GM23338 (cell line): ENCODE data around the gene SYT11. TPM values are rescaled to one million over a fixed set of nuclear protein-coding genes. Genes with fewer than 3 reads are reported as not detected.

ENCODE experiments used
- ATAC-seq: fragments of 200-7000 bp; cut with Tn5 transposase; 3 replicates; pipeline ENCODE4 v1.9.1; 2020
- DNase-seq: peaks from one replicate; pipeline ENCODE4 v3.0.0-alpha.2; 2015; ENCODE audit warnings: low spot score
- H2AFZ ChIP-seq: fragments of 200-600 bp; sonication (generic); 2 replicates; pipeline ENCODE4 v1.8.0; 2016; ENCODE audit warnings: antibody characterized with exemption, mild to moderate bottlenecking, moderate library complexity
- H3F3A ChIP-seq: fragments of 200-600 bp; sonication (generic); replicated peaks from 2 replicates; pipeline ENCODE4 v1.8.0; 2017; ENCODE audit warnings: antibody characterized with exemption, mixed run types, low read depth
- H3K27ac ChIP-seq: fragments of 200-600 bp; sonication (generic); 2 replicates; pipeline ENCODE4 v1.6.1; 2016; ENCODE audit warnings: low read depth
- H3K27me3 ChIP-seq: fragments of 200-600 bp; sonication (generic); 2 replicates; pipeline ENCODE4 v1.8.0; 2016; ENCODE audit warnings: mild to moderate bottlenecking, mixed run types, moderate library complexity; ENCODE audit not compliant: insufficient read depth
- H3K36me3 ChIP-seq: fragments of 200-600 bp; sonication (generic); 2 replicates; pipeline ENCODE4 v1.8.0; 2016; ENCODE audit warnings: mild to moderate bottlenecking; ENCODE audit not compliant: insufficient read depth
- H3K4me1 ChIP-seq: fragments of 200-600 bp; sonication (generic); 2 replicates; pipeline ENCODE4 v1.8.0; 2016; ENCODE audit warnings: mild to moderate bottlenecking, moderate library complexity; ENCODE audit not compliant: insufficient read depth
- H3K4me2 ChIP-seq: fragments of 200-600 bp; sonication (generic); 2 replicates; pipeline ENCODE4 v1.7.1; 2017; ENCODE audit warnings: mixed run types
- H3K4me3 ChIP-seq: fragments of 200-600 bp; sonication (generic); 2 replicates; pipeline ENCODE4 v1.6.1; 2016; ENCODE audit warnings: mixed run types
- H3K79me2 ChIP-seq: fragments of 200-600 bp; sonication (generic); replicated peaks from 2 replicates; pipeline ENCODE4 v1.8.0; 2017; ENCODE audit warnings: mild to moderate bottlenecking; ENCODE audit not compliant: insufficient read depth
- H3K9me2 ChIP-seq: fragments of 200-600 bp; sonication (generic); 2 replicates; pipeline ENCODE4 v1.8.0; 2017; ENCODE audit not compliant: insufficient read depth
- H4K20me1 ChIP-seq: fragments of 200-600 bp; sonication (generic); replicated peaks from 2 replicates; pipeline ENCODE4 v1.8.0; 2017; ENCODE audit warnings: mild to moderate bottlenecking; ENCODE audit not compliant: insufficient read depth
- H3K27ac Mint-ChIP-seq: 2 replicates; pipeline ENCODE4 v1.8.0; 2020; ENCODE audit warnings: inconsistent platforms, mild to moderate bottlenecking, moderate library complexity, mixed read lengths
- H3K27me3 Mint-ChIP-seq: 3 replicates; pipeline ENCODE4 v1.8.0; 2022; ENCODE audit warnings: low read depth, mild to moderate bottlenecking, moderate library complexity, mixed read lengths, inconsistent platforms; ENCODE audit not compliant: insufficient read depth, poor library complexity
- H3K36me3 Mint-ChIP-seq: 3 replicates; pipeline ENCODE4 v1.8.0; 2021; ENCODE audit warnings: low read depth, mild to moderate bottlenecking, inconsistent platforms, moderate library complexity, mixed read lengths
- H3K4me1 Mint-ChIP-seq: 3 replicates; pipeline ENCODE4 v1.8.0; 2020; ENCODE audit warnings: mild to moderate bottlenecking, inconsistent platforms, mixed read lengths
- H3K4me3 Mint-ChIP-seq: 3 replicates; pipeline ENCODE4 v1.8.0; 2021; ENCODE audit warnings: moderate library complexity, mild to moderate bottlenecking, inconsistent platforms, mixed read lengths
- H3K9me3 Mint-ChIP-seq: 3 replicates; pipeline ENCODE4 v1.8.0; 2020; ENCODE audit warnings: moderate library complexity, mild to moderate bottlenecking, inconsistent platforms, mixed read lengths
- CREB1 ChIP-seq: fragments of 250-450 bp; sonication (Bioruptor Pico); IDR thresholded peaks from 2 replicates; pipeline ENCODE4 v1.5.0; 2020; ENCODE audit warnings: low read depth, mild to moderate bottlenecking, moderate library complexity
- EZH2 ChIP-seq: fragments of 200-600 bp; sonication (generic); IDR thresholded peaks from one replicate; pipeline ENCODE4 v1.8.0; 2017; ENCODE audit warnings: antibody characterized with exemption, mild to moderate bottlenecking, low read depth; ENCODE audit not compliant: unreplicated experiment
- EZH2phosphoT487 ChIP-seq: fragments of 200-600 bp; sonication (generic); IDR thresholded peaks from one replicate; pipeline ENCODE4 v1.8.1; 2018; ENCODE audit warnings: antibody characterized with exemption; ENCODE audit not compliant: unreplicated experiment
- JUNB ChIP-seq: IDR thresholded peaks from one replicate; pipeline ENCODE4 v1.6.1; 2016; ENCODE audit warnings: antibody characterized with exemption; ENCODE audit not compliant: unreplicated experiment
- NANOG ChIP-seq: IDR thresholded peaks from 2 replicates; pipeline ENCODE4 v1.6.1; 2016; ENCODE audit warnings: antibody characterized with exemption, borderline replicate concordance
- POLR2AphosphoS5 ChIP-seq: IDR thresholded peaks from 2 replicates; pipeline ENCODE4 v1.6.1; 2016; ENCODE audit warnings: antibody characterized with exemption, low read depth
- STAT1 ChIP-seq: IDR thresholded peaks from one replicate; pipeline ENCODE4 v1.6.1; 2016; ENCODE audit warnings: antibody characterized with exemption; ENCODE audit not compliant: unreplicated experiment
- ZNF114 ChIP-seq: fragments of 250-450 bp; sonication (Bioruptor Pico); IDR thresholded peaks from 2 replicates; pipeline ENCODE4 v1.5.0; 2020; ENCODE audit warnings: mild to moderate bottlenecking, moderate library complexity
- ZNF331 ChIP-seq: fragments of 250-450 bp; sonication (Bioruptor Pico); IDR thresholded peaks from 2 replicates; pipeline ENCODE4 v1.5.0; 2020; ENCODE audit warnings: low read depth, mild to moderate bottlenecking, moderate library complexity
- polyA plus RNA-seq: library from polyadenylated mRNA; unstranded; fragments of >200 nt; fragmentation: Nextera tagmentation; extraction: Ambion mirVana; gene quantifications from 2 replicates; pipeline ENCODE4 v1.2.1, GENCODE V29; 2016
- total RNA-seq: library from RNA; depleted of rRNA; stranded (reverse); fragments of >200 nt; shearing (Covaris generic); gene quantifications from 2 replicates; pipeline ENCODE4 v1.2.3, GENCODE V29; 2014
- TF ChIP-seq, protein P1 (sequence below), 2 experiments: fragments of 200-600 bp in 1 of 2; sonication (generic) in 1 of 2; conservative IDR thresholded peaks; 2 replicates each; pipeline versions ENCODE4 v1.5.1 to v1.6.1; 2016 to 2017; ENCODE audit warnings: antibody characterized with exemption in 2 of 2, low read depth in 2 of 2, mild to moderate bottlenecking in 2 of 2, moderate library complexity in 1 of 2
- TF ChIP-seq, protein P2 (sequence below): fragments of 250-450 bp; sonication (Bioruptor Pico); IDR thresholded peaks from 2 replicates; pipeline ENCODE4 v1.5.0; 2020; ENCODE audit warnings: mild to moderate bottlenecking, moderate library complexity
- TF ChIP-seq, protein P3 (sequence below): IDR thresholded peaks from one replicate; pipeline ENCODE4 v1.6.1; 2018; ENCODE audit warnings: antibody characterized with exemption; ENCODE audit not compliant: unreplicated experiment
- TF ChIP-seq, protein P4 (sequence below): IDR thresholded peaks from 2 replicates; pipeline ENCODE4 v1.6.1; 2016; ENCODE audit warnings: antibody characterized with exemption

SYT11 gene
- total and polyA plus RNA-seq, 2 experiments from 2014 or later = 3.9 to 15.9 TPM

DNA sequence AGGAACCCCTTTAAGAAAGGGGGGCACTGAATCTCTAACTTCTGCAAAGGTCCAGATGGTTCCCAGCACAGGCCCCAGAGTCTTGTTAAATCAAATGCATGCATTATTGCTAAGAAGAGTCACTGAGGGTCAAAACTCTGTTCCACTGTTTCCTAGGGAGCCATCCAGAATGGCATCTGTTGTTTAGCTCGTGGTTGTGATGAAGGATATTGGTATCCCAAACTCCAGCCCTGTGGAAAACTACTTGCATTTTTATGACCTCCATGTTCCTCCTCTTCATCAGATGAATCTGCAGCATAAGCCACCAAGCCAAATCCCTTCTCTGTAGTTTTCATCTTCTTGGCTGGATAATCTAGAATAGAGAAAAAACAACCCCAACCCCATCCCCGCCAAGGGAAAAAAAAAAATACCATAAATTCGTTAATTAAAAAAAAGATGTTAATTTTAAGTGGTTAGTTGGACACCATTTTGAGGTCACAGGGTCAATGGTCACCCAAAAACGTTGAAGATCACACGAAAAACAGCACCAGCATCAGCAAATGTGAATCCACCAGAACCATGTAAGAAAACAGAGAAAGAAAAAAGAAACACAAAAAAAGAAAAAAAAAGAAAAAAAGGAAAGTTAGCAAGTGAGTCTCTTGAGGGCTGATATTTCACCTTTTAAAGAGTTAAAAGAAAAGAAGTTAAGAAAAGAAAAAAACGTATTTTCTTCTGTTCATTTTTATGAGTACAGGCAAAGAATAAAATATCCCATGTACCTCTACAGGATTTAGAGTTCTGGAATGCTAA lies 54.8 kb downstream of the SYT11 start:
- DNase-seq (no peak), ATAC-seq (no peak)
- Mint-ChIP-seq H3K27me3 (peaks cover 6% of the 10 kb centered on the region), H3K9me3 (no peaks in the 10 kb centered on the region), H3K4me3 (no peak overlapping the region), H3K27ac (no peak overlapping the region), H3K4me1 (peaks cover 13% of the 10 kb centered on the region; the same call in 2 of the 3 replicates), H3K36me3 (peaks cover 81% of the 10 kb centered on the region)
- TF ChIP-seq ZNF114 (CRISPR knock-in tag) (no peak), EZH2 (no peak), JUNB (no peak), NANOG (no peak), ZNF331 (CRISPR knock-in tag) (no peak), STAT1 (no peak), POLR2AphosphoS5 (no peak), CREB1 (CRISPR knock-in tag) (no peak), EZH2phosphoT487 (no peak)
- TF ChIP-seq, protein P1, sequence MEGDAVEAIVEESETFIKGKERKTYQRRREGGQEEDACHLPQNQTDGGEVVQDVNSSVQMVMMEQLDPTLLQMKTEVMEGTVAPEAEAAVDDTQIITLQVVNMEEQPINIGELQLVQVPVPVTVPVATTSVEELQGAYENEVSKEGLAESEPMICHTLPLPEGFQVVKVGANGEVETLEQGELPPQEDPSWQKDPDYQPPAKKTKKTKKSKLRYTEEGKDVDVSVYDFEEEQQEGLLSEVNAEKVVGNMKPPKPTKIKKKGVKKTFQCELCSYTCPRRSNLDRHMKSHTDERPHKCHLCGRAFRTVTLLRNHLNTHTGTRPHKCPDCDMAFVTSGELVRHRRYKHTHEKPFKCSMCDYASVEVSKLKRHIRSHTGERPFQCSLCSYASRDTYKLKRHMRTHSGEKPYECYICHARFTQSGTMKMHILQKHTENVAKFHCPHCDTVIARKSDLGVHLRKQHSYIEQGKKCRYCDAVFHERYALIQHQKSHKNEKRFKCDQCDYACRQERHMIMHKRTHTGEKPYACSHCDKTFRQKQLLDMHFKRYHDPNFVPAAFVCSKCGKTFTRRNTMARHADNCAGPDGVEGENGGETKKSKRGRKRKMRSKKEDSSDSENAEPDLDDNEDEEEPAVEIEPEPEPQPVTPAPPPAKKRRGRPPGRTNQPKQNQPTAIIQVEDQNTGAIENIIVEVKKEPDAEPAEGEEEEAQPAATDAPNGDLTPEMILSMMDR (conservative IDR thresholded peaks at IDR 0.05; ENCODE audit: low read depth in 2 of 2) = no peak
- TF ChIP-seq, protein P2, sequence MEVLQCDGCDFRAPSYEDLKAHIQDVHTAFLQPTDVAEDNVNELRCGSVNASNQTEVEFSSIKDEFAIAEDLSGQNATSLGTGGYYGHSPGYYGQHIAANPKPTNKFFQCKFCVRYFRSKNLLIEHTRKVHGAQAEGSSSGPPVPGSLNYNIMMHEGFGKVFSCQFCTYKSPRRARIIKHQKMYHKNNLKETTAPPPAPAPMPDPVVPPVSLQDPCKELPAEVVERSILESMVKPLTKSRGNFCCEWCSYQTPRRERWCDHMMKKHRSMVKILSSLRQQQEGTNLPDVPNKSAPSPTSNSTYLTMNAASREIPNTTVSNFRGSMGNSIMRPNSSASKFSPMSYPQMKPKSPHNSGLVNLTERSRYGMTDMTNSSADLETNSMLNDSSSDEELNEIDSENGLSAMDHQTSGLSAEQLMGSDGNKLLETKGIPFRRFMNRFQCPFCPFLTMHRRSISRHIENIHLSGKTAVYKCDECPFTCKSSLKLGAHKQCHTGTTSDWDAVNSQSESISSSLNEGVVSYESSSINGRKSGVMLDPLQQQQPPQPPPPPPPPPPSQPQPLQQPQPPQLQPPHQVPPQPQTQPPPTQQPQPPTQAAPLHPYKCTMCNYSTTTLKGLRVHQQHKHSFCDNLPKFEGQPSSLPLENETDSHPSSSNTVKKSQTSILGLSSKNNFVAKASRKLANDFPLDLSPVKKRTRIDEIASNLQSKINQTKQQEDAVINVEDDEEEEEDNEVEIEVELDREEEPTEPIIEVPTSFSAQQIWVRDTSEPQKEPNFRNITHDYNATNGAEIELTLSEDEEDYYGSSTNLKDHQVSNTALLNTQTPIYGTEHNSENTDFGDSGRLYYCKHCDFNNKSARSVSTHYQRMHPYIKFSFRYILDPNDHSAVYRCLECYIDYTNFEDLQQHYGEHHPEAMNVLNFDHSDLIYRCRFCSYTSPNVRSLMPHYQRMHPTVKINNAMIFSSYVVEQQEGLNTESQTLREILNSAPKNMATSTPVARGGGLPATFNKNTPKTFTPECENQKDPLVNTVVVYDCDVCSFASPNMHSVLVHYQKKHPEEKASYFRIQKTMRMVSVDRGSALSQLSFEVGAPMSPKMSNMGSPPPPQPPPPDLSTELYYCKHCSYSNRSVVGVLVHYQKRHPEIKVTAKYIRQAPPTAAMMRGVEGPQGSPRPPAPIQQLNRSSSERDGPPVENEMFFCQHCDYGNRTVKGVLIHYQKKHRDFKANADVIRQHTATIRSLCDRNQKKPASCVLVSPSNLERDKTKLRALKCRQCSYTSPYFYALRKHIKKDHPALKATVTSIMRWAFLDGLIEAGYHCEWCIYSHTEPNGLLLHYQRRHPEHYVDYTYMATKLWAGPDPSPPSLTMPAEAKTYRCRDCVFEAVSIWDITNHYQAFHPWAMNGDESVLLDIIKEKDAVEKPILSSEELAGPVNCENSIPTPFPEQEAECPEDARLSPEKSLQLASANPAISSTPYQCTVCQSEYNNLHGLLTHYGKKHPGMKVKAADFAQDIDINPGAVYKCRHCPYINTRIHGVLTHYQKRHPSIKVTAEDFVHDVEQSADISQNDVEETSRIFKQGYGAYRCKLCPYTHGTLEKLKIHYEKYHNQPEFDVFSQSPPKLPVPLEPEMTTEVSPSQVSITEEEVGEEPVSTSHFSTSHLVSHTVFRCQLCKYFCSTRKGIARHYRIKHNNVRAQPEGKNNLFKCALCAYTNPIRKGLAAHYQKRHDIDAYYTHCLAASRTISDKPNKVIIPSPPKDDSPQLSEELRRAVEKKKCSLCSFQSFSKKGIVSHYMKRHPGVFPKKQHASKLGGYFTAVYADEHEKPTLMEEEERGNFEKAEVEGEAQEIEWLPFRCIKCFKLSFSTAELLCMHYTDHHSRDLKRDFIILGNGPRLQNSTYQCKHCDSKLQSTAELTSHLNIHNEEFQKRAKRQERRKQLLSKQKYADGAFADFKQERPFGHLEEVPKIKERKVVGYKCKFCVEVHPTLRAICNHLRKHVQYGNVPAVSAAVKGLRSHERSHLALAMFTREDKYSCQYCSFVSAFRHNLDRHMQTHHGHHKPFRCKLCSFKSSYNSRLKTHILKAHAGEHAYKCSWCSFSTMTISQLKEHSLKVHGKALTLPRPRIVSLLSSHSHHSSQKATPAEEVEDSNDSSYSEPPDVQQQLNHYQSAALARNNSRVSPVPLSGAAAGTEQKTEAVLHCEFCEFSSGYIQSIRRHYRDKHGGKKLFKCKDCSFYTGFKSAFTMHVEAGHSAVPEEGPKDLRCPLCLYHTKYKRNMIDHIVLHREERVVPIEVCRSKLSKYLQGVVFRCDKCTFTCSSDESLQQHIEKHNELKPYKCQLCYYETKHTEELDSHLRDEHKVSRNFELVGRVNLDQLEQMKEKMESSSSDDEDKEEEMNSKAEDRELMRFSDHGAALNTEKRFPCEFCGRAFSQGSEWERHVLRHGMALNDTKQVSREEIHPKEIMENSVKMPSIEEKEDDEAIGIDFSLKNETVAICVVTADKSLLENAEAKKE (CRISPR knock-in tag) = no peak
- TF ChIP-seq, protein P3, sequence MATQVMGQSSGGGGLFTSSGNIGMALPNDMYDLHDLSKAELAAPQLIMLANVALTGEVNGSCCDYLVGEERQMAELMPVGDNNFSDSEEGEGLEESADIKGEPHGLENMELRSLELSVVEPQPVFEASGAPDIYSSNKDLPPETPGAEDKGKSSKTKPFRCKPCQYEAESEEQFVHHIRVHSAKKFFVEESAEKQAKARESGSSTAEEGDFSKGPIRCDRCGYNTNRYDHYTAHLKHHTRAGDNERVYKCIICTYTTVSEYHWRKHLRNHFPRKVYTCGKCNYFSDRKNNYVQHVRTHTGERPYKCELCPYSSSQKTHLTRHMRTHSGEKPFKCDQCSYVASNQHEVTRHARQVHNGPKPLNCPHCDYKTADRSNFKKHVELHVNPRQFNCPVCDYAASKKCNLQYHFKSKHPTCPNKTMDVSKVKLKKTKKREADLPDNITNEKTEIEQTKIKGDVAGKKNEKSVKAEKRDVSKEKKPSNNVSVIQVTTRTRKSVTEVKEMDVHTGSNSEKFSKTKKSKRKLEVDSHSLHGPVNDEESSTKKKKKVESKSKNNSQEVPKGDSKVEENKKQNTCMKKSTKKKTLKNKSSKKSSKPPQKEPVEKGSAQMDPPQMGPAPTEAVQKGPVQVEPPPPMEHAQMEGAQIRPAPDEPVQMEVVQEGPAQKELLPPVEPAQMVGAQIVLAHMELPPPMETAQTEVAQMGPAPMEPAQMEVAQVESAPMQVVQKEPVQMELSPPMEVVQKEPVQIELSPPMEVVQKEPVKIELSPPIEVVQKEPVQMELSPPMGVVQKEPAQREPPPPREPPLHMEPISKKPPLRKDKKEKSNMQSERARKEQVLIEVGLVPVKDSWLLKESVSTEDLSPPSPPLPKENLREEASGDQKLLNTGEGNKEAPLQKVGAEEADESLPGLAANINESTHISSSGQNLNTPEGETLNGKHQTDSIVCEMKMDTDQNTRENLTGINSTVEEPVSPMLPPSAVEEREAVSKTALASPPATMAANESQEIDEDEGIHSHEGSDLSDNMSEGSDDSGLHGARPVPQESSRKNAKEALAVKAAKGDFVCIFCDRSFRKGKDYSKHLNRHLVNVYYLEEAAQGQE = no peak
- TF ChIP-seq, protein P4, sequence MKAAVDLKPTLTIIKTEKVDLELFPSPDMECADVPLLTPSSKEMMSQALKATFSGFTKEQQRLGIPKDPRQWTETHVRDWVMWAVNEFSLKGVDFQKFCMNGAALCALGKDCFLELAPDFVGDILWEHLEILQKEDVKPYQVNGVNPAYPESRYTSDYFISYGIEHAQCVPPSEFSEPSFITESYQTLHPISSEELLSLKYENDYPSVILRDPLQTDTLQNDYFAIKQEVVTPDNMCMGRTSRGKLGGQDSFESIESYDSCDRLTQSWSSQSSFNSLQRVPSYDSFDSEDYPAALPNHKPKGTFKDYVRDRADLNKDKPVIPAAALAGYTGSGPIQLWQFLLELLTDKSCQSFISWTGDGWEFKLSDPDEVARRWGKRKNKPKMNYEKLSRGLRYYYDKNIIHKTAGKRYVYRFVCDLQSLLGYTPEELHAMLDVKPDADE = no peak
- Histone ChIP-seq H3K4me2 (no peak overlapping the region), H3K36me3 (peaks cover 61% of the 10 kb centered on the region), H4K20me1 (peaks cover 33% of the 10 kb centered on the region), H3K79me2 (peaks cover 14% of the 10 kb centered on the region), H3K27ac (no peak overlapping the region), H2AFZ (no peak overlapping the region), H3F3A (peaks cover 53% of the 10 kb centered on the region), H3K4me1 (peaks cover 5% of the 10 kb centered on the region; the same call in 1 of the 2 replicates), H3K4me3 (no peak overlapping the region), H3K27me3 (no peaks in the 10 kb centered on the region), H3K9me2 (no peaks in the 10 kb centered on the region)
